Esophagus muscularis mucosa (tissue), 3 donors: ENCODE data around the gene SLC29A3.

Experiments used
- CTCF ChIP-seq, 3 experiments: fragments of 200-600 bp in 2 of 3; fragments of 450-650 bp in 1 of 3; sonication (generic) in 2 of 3; IDR thresholded peaks; one replicate each; pipeline ENCODE4 v1.5.1; 2017 to 2019; ENCODE audit warnings: antibody characterized with exemption in 3 of 3, mild to moderate bottlenecking in 2 of 3, moderate library complexity in 1 of 3
- POLR2A ChIP-seq: fragments of 450-650 bp; IDR thresholded peaks from one replicate; pipeline ENCODE4 v1.6.1; 2017; ENCODE audit warnings: antibody characterized with exemption, moderate library complexity, mild to moderate bottlenecking, low read depth

GRCh38 chr10:71290806-71291527 is 28.1 kb upstream of the SLC29A3 start:
- TF ChIP-seq POLR2A = no peak
- TF ChIP-seq CTCF (IDR thresholded peaks at IDR 0.05) = no peak
